HG03025 (cell line): Measurements from ENCODE around the gene COX7A2.

Experiments used
- ATAC-seq: cut with Tn5 transposase; IDR thresholded peaks from one replicate; pipeline ENCODE4 v1.9.1; 2021; ENCODE audit warnings: mild to moderate bottlenecking, moderate library complexity; ENCODE audit not compliant: unreplicated experiment, low FRiP score

Gene COX7A2

DNA sequence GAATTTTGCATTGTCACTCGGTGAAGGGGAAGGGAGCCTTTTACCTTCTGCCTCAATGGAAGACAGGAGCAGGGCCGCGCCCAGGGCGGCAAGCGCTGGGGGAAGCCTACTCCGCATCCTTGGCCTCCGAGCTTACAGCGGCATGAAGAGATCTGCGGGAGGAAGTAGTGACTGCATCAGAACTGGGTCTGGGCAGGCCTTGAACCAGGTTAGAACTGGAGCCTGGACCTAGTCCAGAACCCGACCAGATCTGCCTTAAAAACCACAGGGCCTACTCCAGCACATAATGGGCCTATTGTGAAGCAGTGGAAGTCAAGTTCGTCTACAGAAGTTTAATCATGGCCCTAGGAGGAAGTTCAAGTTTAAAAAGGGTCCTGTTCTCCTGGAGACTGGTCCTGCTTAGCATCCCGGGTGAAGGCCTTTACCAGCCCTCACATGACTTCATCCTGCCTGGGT is 40.9 kb downstream of the COX7A2 start:
- no peak for ATAC-seq

DNA sequence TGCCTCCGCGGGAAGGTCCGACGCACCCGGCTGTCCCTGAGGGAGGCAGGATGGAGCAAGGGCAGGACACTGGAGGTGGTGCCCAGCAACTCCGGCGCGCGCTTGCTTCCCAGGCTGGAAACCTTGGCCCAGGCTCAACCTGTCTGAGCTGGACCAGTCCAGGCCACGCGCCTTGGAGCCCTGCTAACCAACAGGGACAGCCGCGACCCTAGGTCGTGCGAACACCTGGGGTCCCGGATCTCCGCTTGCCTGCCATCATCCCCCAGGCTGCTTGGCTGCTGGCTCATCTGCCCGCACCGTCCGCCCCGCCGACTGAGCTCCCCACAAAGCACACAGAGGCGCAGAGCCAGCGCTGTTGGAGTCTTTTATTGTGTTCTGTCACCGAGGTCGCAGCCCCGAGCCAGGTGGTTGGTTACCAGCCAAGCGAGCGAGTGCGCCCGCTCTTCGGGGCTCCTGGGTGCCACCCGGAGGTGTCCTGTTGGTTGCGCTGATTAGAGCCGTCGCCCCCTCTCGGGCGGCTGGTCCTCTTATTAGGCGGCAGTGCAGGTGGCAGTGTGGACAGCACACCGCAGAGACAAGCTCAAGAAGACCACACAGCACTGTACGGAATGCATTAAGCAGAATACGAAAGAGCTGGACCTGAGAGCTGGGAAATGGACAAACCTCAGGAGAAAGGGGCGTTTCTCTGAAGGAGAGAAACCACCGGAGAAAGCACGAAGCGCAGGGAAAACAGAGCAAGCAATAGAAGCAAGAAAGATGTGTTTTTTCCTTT is 41.5 kb downstream of the COX7A2 start:
- no peak for ATAC-seq

DNA sequence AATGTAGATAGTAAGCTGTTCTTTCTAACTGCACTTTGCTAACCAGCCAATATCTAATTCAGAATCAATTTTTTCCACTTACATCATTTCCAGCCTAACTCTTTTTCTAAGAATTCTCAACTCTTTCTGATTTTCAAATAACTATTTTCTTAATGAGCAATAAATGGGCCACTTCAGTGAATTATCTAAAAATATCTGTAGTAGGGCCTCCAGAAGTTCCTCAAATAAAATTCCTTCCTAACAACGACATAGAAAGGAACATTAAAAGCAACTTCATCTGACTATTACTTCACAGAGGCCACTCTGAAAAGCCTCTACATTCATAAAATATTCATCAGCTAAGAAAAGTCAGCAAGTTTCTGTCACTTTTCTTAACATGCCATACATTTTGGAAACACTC is 42.6 kb downstream of the COX7A2 start:
- no peak for ATAC-seq

DNA sequence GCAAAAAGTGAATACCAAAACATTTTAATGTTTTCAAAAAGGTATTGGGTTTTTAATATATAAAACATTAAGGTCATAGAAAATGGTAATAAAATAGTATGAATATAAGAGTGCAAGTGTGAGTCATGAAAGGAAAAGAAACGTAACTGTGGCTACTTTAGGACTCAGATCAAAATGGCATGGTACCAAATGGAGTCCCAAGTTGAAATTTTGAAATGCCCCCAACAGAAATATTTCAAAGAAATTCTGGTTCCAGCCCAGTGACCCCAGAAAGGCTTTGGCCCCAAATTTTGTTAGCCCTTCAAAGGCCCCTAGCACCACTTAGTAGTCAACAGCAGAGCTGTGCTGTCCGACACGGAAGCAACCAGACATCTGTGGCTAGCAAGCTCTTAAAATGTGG is 43.7 kb downstream of the COX7A2 start:
- ATAC-seq: no peak

DNA sequence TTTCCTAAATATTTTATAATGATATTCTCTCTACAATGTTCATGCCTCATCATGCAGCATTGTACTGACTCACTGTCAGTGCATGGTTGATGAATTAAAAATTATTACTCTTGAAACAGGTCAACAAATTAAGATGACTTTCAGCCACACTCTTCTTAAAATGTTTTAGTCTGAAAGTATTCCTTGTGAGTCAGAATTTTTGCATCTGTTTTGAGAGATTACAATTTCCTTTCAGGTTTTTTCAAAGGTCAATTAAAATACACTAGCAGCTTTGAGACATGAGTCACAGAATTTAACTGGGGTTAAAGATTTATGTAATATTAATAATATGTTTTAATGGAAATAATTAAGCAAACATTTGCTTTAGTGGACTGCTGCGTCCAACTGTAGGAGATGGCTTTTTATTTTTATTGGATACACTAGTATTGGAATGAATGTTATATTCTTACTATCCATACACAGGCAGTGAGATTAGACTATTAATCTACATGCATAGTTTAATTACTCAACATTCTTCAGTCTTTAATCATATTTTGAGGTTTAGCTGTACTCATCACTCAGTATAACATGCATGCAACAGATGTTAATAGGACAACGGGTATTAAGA is 47.4 kb downstream of the COX7A2 start:
- ATAC-seq: no peak

DNA sequence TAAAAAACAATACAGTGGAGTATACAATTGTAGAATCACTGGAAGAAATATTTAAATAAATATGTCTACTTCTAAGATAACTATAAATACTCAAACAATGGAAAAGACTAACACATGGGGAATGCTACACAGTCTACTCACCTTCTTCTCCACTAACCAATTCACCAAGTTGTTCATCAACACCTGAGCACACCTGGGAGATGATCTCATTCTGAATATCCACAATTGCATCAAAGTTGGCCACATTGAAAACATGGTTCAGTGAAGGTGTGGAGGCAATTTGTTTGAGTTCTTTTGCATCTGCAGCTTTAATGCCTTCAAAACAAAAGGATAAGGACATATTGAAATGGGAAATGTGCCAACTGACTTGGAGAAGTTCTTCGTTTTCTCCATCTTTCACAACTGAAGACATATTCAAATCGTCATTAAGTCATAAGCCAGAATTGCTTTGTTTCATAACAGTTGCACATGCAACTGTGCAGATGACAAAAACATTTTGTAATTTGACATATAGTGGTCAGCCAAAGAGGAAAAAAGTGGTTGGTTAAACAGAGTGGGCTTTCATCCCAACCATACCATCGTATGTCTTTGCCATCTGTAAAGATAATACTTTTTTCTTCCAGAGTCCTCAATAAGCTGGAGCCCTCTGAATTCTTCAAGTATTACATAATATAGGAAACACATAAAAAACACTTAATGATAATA is 55.2 kb downstream of the COX7A2 start:
- ATAC-seq: no peak
